Coronary artery (tissue), 2 donors: Measurements from ENCODE around the gene ACAA1.

Experiments
- DNase-seq: peaks from one replicate; pipeline ENCODE4 v3.0.0-alpha.2; 2017; ENCODE audit warnings: low spot score
- H3K27ac ChIP-seq, 2 donors: fragments of 200-600 bp; sonication (generic); one replicate each; pipeline ENCODE4 v1.5.1; 2016 to 2019
- H3K4me3 ChIP-seq: fragments of 200-600 bp; sonication (generic); 2 replicates; pipeline ENCODE4 v1.5.1; 2016; ENCODE audit warnings: mild to moderate bottlenecking, moderate library complexity
- TF ChIP-seq, protein P1 (sequence below): fragments of 200-600 bp; sonication (generic); IDR thresholded peaks from one replicate; pipeline ENCODE4 v1.5.1; 2019; ENCODE audit warnings: antibody characterized with exemption

Gene ACAA1

GRCh38 chr3:38127611-38128302 lies 9.2 kb downstream of the ACAA1 start:
- peak; percentile 31 for DNase-seq
- TF ChIP-seq, protein P1, sequence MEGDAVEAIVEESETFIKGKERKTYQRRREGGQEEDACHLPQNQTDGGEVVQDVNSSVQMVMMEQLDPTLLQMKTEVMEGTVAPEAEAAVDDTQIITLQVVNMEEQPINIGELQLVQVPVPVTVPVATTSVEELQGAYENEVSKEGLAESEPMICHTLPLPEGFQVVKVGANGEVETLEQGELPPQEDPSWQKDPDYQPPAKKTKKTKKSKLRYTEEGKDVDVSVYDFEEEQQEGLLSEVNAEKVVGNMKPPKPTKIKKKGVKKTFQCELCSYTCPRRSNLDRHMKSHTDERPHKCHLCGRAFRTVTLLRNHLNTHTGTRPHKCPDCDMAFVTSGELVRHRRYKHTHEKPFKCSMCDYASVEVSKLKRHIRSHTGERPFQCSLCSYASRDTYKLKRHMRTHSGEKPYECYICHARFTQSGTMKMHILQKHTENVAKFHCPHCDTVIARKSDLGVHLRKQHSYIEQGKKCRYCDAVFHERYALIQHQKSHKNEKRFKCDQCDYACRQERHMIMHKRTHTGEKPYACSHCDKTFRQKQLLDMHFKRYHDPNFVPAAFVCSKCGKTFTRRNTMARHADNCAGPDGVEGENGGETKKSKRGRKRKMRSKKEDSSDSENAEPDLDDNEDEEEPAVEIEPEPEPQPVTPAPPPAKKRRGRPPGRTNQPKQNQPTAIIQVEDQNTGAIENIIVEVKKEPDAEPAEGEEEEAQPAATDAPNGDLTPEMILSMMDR, result no peak
- Histone ChIP-seq H3K27ac (peak overlapping the region in 1 of 2 donors; percentile 26), H3K4me3 (no peak overlapping the region)

- TF ChIP-seq, protein P1, result no peak
- DNase-seq, result peak; percentile 55
Observed at GRCh38 chr3:38126121-38126892, 10.6 kb downstream of the ACAA1 start.

DNA sequence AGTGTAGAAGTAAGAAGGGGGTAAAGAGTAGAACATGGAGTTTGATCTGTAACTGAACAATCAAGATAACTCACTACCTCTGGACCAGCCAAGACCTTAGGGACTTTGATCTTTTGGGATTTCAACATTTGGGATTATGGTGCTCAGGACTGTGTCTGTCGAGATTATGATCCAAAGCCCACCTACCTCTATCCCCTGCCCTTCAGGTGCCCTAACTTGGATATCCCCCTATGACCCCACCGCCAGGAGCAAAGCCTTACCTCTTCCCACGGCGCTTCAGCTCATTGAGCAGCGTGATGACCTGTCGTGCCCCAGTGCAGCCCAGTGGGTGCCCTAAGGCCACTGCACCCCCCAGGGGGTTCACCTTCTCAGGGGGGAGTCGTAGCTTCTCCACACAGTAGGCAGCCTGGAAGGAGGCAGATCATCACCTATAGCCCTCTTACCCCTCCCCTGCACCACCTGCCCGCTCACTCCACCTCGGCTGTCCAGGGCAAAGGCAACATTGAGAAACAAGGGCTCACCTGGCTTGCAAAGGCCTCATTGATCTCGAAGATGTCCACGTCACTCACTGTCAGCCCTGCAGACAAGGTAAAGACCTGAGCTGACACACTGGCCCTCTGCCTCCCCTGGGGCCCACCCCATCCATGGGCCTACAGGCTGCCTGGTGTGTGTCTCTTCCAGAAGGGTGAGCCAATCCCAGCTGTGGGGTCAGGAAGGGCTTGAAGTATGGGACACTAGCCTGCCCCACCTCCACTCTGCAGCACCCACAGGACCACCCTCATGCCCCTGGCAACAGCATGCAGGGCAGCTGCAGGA lies 11.4 kb downstream of the ACAA1 start:
- Histone ChIP-seq H3K4me3 (no peak overlapping the region), H3K27ac (no peak overlapping the region)
- TF ChIP-seq, protein P1, result no peak
- DNase-seq, result no peak

More at GRCh38 chr3:38126121-38126892, 10.6 kb downstream of the ACAA1 start:
- Histone ChIP-seq H3K27ac (no peak overlapping the region), H3K4me3 (no peak overlapping the region)

DNA sequence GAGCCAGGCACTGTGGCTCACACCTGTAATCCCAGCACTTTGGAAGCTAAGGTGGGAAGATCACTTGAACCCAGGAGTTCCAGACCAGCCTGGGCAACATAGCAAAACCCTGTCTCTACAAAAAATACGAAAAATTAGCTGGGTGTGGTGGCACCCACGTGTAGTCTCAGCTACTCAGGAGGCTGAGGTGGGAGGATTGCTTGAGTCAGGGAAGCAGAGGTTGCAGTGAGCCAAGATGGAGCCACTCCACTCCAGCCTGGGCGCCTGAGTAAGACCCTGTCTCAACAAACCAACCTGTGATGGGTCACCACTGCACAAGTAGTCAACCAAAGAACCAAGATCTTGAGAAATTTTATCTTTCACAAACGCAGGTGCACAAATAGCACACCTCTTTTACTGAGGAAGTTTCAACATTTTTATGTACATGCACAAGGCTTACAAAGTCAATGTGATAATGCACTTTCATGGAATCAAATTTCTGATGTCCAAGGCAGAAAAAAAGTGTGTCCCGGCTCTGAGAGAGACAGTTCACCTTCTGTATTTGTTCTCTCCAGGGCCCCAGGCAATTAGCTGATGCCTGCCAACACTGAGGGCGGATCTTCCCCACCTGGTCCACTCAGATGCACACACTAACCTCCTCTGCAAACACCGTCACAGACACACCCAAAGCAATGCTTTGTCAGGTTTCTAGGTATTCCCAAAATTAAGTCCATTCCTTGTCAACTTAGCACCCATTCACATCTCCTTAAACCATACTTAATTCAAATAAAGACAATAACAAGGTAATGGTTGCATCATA lies 12.4 kb downstream of the ACAA1 start:
- H3K4me3 ChIP-seq, result no peak overlapping the region
- H3K27ac ChIP-seq, result no peak overlapping the region
- DNase-seq, result no peak

DNA sequence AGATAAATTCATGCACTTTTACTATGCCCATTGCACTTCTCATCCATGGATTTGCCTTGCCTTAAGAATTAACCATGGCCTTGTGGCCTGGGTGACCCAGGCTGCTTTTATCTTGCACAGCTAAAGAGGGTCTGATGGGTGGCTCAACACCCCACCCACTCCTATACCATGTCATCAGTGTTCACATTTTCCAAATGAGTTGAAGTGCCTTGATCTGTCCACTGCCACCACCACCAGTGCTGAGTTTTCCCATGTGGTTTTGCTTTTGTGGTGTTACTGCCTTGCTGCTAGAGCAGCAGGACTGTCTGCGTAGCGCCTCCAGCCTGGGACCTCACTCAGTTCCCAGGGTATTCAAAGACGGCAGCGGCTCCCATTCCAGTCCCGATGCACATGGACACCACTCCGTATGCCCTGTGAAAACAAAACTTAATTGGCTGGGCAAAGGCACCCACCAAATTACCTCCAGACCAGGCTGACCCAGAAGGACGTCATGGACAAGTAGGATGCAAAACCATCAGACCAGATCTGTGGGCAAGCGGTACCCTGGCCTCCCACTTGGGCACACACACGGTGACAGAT lies 14.1 kb downstream of the ACAA1 start:
- H3K27ac ChIP-seq, result no peak overlapping the region
- peak; percentile 47 for DNase-seq
- TF ChIP-seq, protein P1, result no peak
- no peak overlapping the region for H3K4me3 ChIP-seq

More for the DNA sequence above, 12.4 kb downstream of the ACAA1 start:
- TF ChIP-seq, protein P1, result no peak

DNA sequence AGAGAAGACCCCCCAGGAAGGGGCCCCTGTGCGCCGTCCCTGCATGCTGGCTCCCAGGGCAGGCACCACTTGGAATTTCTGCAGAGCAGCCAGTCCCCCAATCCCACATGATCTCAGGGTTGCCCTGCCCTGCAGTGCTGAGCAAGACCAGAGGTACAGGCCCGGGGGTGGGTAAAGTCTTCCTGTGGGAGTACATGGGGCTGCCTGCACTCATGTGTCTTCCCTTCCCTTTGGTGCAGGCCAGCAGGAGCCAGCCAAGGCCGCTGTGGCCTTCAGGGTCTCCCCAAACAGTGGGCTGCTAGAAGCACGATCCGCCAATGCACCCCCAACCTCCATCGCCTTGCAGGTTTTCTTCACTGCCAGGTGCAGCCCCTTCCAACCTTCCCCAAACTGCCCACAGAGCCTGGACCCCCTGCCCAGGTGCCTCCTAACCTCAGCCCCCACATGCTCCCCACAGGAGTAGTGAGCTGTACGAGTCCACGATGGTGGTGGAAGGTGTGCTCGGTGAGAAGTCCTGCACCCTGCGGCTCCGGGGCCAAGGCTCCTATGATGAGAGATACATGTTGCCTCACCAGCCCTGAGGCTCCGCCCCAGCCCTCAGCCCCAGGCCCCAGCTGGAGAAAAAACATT lies 15.0 kb downstream of the ACAA1 start:
- TF ChIP-seq, protein P1, result no peak
- no peak overlapping the region for H3K27ac ChIP-seq
- peak; percentile 70 for DNase-seq
- no peak overlapping the region for H3K4me3 ChIP-seq
